HG03342 (cell line): ENCODE data around the gene OPN1SW.

ENCODE experiments used
- ATAC-seq: cut with Tn5 transposase; IDR thresholded peaks from one replicate; pipeline ENCODE4 v1.9.1; 2021; ENCODE audit warnings: mild to moderate bottlenecking, moderate library complexity; ENCODE audit not compliant: unreplicated experiment

OPN1SW gene

DNA sequence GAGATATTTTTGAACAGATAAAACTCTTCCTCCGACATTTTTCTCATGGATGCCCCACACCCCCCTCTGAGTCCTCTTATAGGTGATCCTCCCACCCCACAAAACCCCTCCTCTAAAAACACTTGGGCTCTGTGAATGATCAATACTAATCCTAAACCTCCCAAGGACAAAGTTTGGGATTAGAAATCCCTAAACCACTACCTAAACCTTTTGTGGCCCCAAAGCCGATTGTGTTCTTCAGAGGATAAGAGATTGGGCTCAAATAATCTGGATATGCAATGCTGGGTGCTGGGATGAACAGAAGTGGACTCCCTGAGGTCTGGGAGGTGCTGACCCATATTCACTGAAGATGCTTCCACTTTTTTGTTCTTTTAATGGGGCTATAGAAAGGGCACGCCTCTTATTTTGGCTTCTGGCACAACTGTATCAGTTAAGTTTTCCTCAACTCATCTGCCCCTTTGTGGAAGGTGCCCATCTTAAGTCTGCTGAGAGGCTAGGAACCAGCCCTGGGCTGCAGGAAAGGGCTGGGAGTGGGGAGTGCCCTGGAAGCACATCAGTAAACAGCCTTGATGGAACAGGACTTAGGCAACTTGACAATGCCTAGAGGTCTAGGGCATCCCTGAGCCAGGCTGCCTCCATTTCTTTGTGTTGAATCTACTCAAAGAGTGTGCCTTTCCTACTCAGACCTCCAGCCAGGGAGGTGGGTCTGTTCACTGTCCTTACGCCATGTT is at the start of gene OPN1SW:
Gene OPN1SW (minus strand): TSS at position 51 of the 731 bp plus-strand sequence. CDS start 13 bp downstream, at position 38.
- ATAC-seq: no peak

DNA sequence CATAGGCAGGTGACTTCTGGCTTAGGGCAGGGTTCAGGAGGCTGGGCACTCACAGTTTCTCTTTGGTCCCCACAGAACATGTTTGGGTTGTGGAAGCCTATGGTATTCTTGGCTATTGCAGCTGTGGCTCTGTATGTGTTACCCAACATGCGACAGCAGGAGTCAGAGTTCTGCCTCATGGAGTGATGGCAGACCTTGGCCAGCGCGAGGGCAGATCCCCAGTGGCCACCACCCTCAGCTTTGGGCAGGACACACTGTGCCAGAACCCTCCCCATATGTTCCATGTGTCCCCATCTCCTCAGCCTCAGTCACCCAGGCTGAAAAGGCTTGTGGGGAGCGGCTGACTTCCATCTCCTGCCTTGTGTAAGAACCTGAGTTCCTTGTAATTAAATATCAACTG is 46.1 kb upstream of the OPN1SW start:
- ATAC-seq: no peak

GRCh38 chr7:128818694-128819093 is 43.1 kb upstream of the OPN1SW start:
- no peak for ATAC-seq

GRCh38 chr7:128815289-128815942 is 39.8 kb upstream of the OPN1SW start:
- ATAC-seq: no peak

GRCh38 chr7:128814499-128814898 is 38.9 kb upstream of the OPN1SW start:
- no peak for ATAC-seq

DNA sequence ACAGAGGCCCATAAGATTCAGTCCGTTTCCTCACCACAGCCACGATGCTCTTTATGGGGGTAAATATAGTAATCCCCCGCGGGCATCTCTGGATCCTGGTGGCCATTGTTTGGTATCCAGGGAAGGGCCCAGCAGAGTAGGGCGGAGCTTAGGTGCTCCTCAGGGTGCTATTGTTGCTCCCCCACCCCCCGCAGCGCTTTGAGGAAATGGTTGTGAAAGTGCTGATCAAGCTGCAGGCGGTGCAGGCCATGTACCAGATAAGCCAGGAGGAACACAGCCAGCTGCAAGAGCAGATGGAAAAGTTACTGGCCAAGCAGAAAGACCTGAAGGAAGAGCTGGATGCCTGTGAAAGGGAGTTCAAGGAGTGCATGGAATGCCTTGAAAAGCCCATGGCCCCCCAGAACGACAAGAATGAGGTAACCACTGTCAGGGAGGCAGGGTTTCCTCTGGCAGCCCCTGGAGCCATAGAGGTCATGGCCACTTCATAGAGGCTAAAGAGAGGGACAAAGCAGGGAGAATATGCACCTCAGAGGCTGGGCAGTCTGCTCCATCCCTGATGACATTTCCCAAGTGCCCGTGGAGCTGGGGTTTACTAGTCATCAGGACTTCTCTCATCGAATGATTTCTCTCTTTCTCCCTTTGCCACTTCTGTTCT is 37.0 kb upstream of the OPN1SW start:
- no peak for ATAC-seq

DNA sequence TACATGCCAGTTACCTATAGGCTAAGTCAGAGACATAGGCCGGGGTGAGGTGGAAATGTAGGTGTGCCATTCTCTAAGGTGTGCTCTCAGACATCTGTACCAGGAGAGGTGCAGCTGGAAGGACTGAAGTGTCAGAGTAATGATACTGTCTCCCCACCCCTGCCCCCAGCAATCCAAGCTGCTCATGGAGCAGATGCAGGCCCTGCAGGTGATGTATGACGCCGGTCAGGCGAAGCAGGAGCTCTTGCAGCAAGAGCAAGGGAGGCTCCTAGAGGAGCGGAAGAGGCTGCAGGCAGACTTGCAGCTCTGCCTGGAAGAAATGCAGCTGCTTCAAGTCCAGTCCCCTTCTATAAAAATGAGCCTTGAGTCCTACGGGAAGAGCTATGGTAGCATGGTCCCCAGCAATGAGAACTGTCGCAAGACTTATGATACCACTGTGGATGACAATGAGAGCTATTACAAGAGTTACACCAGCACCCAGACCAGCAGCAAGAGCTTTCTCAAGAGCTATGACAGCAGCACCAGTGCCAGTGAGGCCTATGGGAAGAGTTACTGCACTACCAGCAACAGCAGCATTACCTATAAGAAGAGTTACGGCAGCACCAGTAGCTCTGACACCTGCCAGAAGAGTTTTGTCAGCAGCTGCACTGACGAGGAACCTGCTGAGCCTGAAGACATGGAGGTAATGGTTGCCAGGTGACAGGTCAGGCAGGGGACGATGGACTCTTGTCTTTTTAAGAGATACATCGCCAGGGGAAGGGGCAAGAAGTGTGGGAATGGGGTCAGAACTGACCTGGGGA is 36.2 kb upstream of the OPN1SW start:
- no peak for ATAC-seq

DNA sequence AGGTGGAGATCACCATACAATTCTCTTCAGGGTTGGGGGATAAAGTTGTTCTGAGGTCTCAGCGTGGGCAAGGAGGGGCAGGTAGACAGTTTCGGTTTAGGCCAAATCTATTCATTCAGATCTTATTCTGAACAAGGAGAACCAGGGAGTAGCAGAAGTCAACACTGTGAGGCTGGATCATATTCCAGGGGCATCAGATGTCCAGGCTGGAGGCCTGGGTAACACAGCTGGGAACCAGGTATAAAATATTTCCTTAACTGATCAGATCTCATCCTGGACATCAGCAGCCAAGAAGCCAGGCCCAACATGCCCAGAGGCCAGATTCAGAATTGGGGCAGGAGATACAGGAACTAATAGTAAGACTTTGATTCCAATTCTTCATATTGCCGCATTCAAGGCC is 35.4 kb upstream of the OPN1SW start:
- ATAC-seq: no peak

DNA sequence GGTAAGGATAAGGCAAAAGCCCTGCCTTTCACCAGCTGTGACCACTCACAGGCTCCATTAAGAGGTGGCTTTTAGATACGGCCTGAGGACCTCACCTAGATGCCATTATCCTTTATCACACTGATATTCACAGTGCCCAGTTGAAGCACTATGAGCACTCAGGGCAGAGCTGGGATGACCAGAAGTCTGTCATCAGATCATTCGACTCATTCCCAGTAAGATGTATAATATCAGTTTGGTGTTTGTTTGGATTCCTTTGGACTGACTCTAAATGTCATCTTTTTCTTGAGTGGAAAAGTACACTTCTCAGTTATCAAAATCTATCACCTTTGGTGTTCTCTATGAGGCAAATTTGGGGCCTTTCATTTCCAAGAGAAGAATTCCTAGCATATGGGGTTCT is 34.9 kb upstream of the OPN1SW start:
- no peak for ATAC-seq

GRCh38 chr7:128809363-128809762 is 33.8 kb upstream of the OPN1SW start:
- ATAC-seq: no peak

DNA sequence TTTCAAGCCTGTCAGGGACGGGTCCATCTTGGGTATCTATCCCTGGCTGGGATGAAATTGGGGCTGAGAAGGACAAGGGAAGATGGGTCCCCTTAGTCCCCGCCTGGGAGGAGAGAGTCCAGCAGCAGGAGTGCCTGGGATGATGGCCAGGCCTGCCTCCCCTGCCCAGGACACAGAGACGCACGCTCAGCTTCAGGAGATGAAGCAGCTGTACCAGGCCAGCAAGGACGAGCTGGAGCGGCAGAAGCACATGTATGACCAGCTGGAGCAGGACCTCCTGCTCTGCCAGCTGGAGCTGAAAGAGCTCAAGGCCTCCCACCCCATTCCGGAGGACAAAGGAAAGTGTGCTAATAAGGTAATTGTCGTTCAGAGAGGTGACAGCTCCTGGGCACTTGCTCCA is 31.6 kb upstream of the OPN1SW start:
- ATAC-seq: no peak

GRCh38 chr7:128805225-128805624 is 29.6 kb upstream of the OPN1SW start:
- ATAC-seq: no peak

- no peak for ATAC-seq
These were observed 28.9 kb upstream of the OPN1SW start for GRCh38 chr7:128804484-128804883.

DNA sequence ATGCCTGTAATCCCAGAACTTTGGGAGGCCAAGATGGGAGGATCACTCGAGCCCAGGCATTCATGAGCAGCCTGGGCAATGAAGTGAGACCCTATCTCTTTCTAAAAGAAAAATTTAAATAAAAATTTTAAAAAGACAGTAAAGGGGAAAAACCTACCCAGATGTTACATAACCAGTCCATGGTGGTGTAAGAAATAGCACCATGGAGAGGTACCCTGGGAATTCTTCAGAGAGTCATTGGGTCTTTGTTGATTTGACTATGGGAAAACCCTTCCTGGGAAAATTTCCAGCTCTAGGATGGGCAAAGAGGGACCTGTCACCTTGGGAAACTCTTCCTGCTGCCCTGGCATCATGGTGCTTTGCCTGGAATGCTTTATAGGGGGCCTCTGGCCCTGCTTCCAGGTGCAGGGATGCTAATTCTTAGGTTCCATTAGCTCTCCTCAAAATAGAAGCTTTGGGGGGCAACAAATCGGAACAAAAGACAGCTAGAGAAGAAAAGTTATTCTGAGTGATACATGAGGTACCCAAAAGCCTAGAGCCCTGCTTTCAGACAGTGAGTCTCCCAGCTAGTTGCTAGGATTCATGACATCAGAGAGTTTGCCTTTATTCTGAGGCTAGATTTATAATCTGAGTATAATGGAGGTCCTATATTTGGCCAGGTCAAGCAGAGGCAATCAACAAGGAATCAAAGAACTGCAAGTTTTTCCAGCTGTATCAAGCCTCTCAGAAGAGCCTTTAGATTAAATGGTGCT is 26.2 kb upstream of the OPN1SW start:
- ATAC-seq: no peak

DNA sequence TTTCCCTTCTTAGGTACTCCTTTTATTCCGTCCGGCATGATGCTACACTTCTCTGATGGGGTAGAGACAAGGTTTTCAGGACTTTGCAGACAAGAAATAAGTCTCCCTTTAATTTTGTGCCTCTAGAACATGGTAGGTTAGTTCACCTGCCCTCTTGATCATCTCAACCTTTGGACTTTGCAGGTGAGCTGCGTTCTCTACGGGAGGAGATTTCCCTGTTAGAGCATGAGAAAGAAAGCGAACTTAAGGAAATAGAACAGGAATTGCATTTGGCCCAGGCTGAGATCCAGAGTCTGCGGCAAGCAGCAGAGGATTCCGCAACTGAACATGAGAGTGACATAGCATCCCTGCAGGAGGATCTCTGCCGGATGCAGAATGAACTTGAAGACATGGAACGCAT is 25.4 kb upstream of the OPN1SW start:
- no peak for ATAC-seq

- no peak for ATAC-seq
These were observed 25.0 kb upstream of the OPN1SW start for GRCh38 chr7:128800567-128800966.

DNA sequence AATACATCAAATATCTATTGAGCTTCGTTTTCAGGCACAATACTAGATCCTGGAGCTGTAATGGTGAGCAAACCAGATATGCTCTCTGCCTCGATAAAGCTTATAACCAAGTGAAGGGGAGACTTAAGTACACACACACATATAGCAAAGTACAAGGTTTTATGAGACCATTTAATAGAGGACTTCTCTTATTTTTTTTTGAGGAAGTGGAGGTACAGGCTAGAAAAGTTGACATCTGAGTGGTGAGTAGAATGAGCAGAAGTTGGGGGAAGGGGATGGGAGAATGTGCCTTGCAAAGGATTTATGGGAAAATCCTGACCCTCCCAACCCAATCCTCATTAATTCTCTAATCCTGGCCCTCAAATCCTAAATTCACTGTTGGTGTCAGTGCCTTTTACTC is 23.9 kb upstream of the OPN1SW start:
- ATAC-seq: no peak

- ATAC-seq: no peak
These were observed 20.7 kb upstream of the OPN1SW start for GRCh38 chr7:128796327-128796726.

- ATAC-seq: no peak
These were observed 19.5 kb upstream of the OPN1SW start for GRCh38 chr7:128795129-128795528.

DNA sequence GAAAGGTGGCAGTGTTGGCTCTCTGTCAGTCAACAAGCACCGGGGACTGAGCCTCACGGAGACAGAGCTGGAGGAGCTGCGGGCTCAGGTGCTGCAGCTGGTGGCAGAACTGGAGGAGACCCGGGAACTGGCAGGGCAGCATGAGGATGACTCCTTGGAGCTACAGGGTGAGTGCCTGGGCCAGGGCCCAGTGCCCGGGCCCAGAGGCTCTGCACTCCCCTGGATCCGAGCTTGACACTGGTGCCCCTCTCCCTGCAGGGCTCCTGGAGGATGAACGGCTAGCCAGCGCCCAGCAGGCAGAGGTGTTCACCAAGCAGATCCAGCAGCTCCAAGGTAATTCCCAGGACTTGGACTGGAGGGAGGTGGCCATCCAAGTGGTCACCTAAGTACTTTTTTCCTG is 18.8 kb upstream of the OPN1SW start:
- ATAC-seq: no peak

GRCh38 chr7:128794020-128794419 is 18.4 kb upstream of the OPN1SW start:
- ATAC-seq: no peak
